Measurements from ENCODE around the gene PCDH1.
A peak's percentile ranks its signal among the peaks of the same experiment; 100 is the strongest.

Gene PCDH1

DNA sequence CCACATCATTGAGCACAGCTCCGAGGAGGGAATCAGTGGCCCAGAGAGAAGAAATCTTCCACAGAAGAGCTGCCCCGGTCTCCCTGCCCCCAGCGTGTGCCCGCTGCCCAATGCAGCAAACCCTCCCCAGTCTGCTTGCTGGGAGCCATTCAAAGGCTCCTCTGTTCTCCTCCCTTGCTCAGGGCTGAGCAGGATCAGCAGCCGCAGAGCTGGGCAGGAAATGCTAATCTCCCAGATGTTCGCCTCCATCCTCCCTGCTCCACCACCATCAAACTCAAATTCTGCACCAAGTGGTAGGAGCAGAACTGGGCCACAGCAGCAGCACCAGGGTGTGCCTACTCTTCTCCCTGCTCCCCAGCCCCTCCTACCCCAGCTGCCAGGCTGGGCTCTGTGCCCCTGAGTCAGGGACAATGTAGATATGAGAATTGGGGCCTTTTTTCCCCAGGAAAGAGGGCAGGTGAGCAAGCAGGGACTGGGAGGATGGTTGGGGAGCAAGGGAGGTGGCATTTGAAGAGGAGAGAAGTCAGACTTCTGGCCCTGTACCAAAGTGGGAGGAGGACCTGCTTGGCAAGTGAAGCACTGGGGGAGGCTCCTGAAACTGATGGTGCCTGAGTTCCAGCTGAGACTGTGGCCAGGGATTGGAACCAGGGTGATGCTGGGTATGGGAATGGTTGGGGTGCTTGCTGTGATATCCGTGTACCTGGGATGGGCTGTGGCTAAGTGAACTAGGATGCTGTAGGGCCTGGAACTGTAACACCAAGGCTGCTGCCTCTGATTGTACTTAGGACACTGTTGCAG lies 1.9 kb upstream of the PCDH1 start:
- H3K9me3 ChIP-seq (ENCODE audit: low read length), result no peaks in the 10 kb centered on the region
- peaks cover 7% of the 10 kb centered on the region for H3K4me1 ChIP-seq (ENCODE audit: insufficient read depth, low read length, severe bottlenecking)
- H4K20me1 ChIP-seq (ENCODE audit: insufficient read depth, low read length), result no peaks in the 10 kb centered on the region
- no peak overlapping the region for H2AFZ ChIP-seq (ENCODE audit: low read length)
- no peak overlapping the region for H3K9ac ChIP-seq (ENCODE audit: low read length)
- no peaks in the 10 kb centered on the region for H3K36me3 ChIP-seq (ENCODE audit: insufficient read depth, low read length)
- no peak overlapping the region for H3K4me2 ChIP-seq (ENCODE audit: low read length)
- H3K79me2 ChIP-seq (ENCODE audit: insufficient read depth, low read length), result no peaks in the 10 kb centered on the region
- TF ChIP-seq, protein P1, sequence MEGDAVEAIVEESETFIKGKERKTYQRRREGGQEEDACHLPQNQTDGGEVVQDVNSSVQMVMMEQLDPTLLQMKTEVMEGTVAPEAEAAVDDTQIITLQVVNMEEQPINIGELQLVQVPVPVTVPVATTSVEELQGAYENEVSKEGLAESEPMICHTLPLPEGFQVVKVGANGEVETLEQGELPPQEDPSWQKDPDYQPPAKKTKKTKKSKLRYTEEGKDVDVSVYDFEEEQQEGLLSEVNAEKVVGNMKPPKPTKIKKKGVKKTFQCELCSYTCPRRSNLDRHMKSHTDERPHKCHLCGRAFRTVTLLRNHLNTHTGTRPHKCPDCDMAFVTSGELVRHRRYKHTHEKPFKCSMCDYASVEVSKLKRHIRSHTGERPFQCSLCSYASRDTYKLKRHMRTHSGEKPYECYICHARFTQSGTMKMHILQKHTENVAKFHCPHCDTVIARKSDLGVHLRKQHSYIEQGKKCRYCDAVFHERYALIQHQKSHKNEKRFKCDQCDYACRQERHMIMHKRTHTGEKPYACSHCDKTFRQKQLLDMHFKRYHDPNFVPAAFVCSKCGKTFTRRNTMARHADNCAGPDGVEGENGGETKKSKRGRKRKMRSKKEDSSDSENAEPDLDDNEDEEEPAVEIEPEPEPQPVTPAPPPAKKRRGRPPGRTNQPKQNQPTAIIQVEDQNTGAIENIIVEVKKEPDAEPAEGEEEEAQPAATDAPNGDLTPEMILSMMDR (IDR thresholded peaks at IDR 0.05; ENCODE audit: low read length), result no peak
- TF ChIP-seq EZH2 (IDR thresholded peaks at IDR 0.05; ENCODE audit: borderline replicate concordance, low read length), result no peak
- no peaks in the 10 kb centered on the region for H3K9me2 ChIP-seq (ENCODE audit: low read depth, low read length)
- no peak overlapping the region for H3K27ac ChIP-seq (ENCODE audit: low read depth, low read length, poor library complexity, severe bottlenecking)
- peaks cover 11% of the 10 kb centered on the region; the same call in 1 of the 2 replicates for H3K27me3 ChIP-seq (ENCODE audit: insufficient read depth, low read length)
- no peak overlapping the region for H3K4me3 ChIP-seq (ENCODE audit: low read depth, low read length, poor library complexity, severe bottlenecking)
- H3F3A ChIP-seq (ENCODE audit: insufficient read depth, low read length), result no peaks in the 10 kb centered on the region

DNA sequence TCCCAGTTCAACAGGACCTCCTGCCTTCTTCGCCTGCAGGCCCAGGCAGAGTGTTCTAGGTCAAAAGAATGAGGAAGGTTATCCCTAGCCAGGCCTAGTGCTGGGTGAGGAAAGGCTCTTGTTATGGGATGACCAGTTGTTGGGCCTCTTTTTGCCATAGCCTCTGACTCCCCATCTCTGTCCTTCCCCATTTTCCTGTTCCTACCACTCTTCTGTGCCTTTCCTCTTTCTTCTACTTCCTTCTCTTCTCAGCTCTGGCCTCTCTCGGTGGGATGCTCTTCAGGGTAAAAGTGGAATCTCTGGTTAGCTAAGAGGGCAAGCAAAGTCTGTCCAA lies 1.2 kb upstream of the PCDH1 start:
- Histone ChIP-seq H3K9ac (ENCODE audit: low read length) (no peak overlapping the region), H4K20me1 (ENCODE audit: insufficient read depth, low read length) (no peaks in the 10 kb centered on the region), H3F3A (ENCODE audit: insufficient read depth, low read length) (no peaks in the 10 kb centered on the region), H3K27ac (ENCODE audit: low read depth, low read length, poor library complexity, severe bottlenecking) (no peak overlapping the region), H3K9me2 (ENCODE audit: low read depth, low read length) (no peaks in the 10 kb centered on the region), H2AFZ (ENCODE audit: low read length) (no peak overlapping the region), H3K9me3 (ENCODE audit: low read length) (no peaks in the 10 kb centered on the region), H3K4me2 (ENCODE audit: low read length) (no peak overlapping the region), H3K79me2 (ENCODE audit: insufficient read depth, low read length) (no peaks in the 10 kb centered on the region), H3K27me3 (ENCODE audit: insufficient read depth, low read length) (peaks cover 11% of the 10 kb centered on the region; the same call in 1 of the 2 replicates), H3K4me3 (ENCODE audit: low read depth, low read length, poor library complexity, severe bottlenecking) (no peak overlapping the region), H3K36me3 (ENCODE audit: insufficient read depth, low read length) (no peaks in the 10 kb centered on the region), H3K4me1 (ENCODE audit: insufficient read depth, low read length, severe bottlenecking) (peaks cover 7% of the 10 kb centered on the region)
- TF ChIP-seq, protein P1 (IDR thresholded peaks at IDR 0.05; ENCODE audit: low read length), result no peak
- TF ChIP-seq EZH2 (IDR thresholded peaks at IDR 0.05; ENCODE audit: borderline replicate concordance, low read length), result no peak

GRCh38 chr5:141878711-141879425 lies 658 bp upstream of the PCDH1 start:
- Histone ChIP-seq H2AFZ (ENCODE audit: low read length) (no peak overlapping the region), H3K9me2 (ENCODE audit: low read depth, low read length) (no peaks in the 10 kb centered on the region), H3K4me3 (ENCODE audit: low read depth, low read length, poor library complexity, severe bottlenecking) (peak overlapping the region; percentile 39), H3K9ac (ENCODE audit: low read length) (no peak overlapping the region), H3F3A (ENCODE audit: insufficient read depth, low read length) (no peaks in the 10 kb centered on the region), H3K27me3 (ENCODE audit: insufficient read depth, low read length) (peaks cover 11% of the 10 kb centered on the region; the same call in 1 of the 2 replicates), H3K4me2 (ENCODE audit: low read length) (peak overlapping the region; percentile 62), H3K27ac (ENCODE audit: low read depth, low read length, poor library complexity, severe bottlenecking) (no peak overlapping the region), H3K36me3 (ENCODE audit: insufficient read depth, low read length) (no peaks in the 10 kb centered on the region), H3K79me2 (ENCODE audit: insufficient read depth, low read length) (no peaks in the 10 kb centered on the region), H3K9me3 (ENCODE audit: low read length) (no peaks in the 10 kb centered on the region), H3K4me1 (ENCODE audit: insufficient read depth, low read length, severe bottlenecking) (peaks cover 7% of the 10 kb centered on the region), H4K20me1 (ENCODE audit: insufficient read depth, low read length) (no peaks in the 10 kb centered on the region)
- TF ChIP-seq, protein P1 (IDR thresholded peaks at IDR 0.05; ENCODE audit: low read length), result peak; percentile 90
- no peak for TF ChIP-seq EZH2 (IDR thresholded peaks at IDR 0.05; ENCODE audit: borderline replicate concordance, low read length)

All from OCI-LY1 (cell line).